NOMO-1 treated with DMSO at 0.1 percent for 48 hours (cell line): Measurements from ENCODE around the gene TLE5.
"Not testable (repeated sequence)": the region's sequence is repeated elsewhere in the genome, so short reads cannot be mapped to it uniquely, and the experiment has no call there.

Experiments
- DNase-seq: peaks from one replicate; lab custom pipeline; 2025; ENCODE audit not compliant: unreplicated experiment; lab: John Stamatoyannopoulos, UW

The TLE5 gene

GRCh38 chr19:3027981-3028304 is 34.4 kb downstream of the TLE5 start:
- no peak for DNase-seq

GRCh38 chr19:3027292-3027691 is 35.0 kb downstream of the TLE5 start:
- no peak for DNase-seq

GRCh38 chr19:3026768-3027167 is 35.5 kb downstream of the TLE5 start:
- no peak for DNase-seq

GRCh38 chr19:3025549-3025886 is 36.8 kb downstream of the TLE5 start:
- DNase-seq: no peak

DNA sequence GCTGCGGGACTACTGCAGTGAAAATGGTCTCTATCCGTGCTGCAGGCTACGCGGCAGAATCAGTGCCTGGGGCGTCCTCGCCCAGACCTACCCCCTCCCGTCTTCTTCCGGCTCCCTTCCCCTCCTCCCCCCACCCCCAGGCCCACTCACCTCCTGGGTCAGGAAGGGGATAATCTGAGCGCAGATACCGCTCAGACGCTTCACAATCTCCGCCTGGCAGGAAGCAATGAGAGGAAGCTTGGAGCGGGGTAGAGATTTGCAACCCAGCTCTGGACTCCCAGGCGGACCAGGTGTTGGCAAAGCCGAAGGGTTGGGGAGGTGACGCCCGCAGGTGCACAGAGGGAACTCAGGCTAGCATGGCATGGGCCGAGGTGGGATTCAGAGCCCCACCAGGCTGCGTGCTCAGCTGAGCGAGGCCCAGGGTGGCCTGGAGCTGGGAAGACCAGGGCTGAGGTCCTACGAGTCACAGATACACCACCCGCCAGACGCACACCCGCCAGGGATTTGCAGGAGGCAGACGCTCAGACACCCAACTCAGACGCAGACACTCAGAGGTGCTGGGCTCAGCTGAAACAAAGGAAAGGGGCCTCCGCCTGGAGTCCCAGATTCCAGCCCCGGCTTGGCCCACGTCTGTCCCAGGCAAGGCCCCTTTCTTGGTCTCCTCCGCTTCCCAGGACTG is 37.3 kb downstream of the TLE5 start:
- no peak for DNase-seq

GRCh38 chr19:3024509-3024869 is 37.8 kb downstream of the TLE5 start:
- DNase-seq: no peak

DNA sequence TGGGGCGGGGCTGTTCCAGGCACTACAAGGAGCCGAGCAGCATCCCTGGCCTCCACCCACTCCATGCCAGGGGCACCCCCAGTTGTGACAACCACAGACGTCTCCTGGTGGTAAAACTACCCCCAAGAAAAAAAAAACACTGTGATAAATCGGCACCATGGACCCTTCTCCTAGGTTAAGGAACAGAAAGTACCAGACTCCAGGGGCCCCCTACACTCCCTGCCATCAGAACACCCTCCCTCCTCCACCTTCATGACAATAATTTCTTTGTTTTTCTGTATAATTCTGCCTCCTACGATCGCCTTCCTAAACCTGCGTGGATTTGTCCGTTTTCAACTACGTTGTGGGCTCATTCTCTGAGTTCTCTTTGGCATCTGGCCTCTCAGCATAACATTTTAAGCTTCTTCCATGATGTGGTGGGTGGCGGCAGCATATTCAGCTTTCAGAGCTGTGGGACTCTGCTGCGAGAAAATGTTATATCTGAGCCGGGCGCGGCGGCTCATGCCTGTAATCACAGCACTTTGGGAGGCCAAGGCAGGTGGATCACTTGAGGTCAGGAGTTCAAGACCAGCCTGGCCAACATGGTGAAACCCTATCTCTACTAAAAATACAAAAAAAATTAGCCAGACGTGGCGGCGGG is 41.9 kb downstream of the TLE5 start:
- DNase-seq: no peak

- DNase-seq: no peak
These were observed 43.0 kb downstream of the TLE5 start for GRCh38 chr19:3019211-3019854.

GRCh38 chr19:3017923-3018322 is 44.4 kb downstream of the TLE5 start:
- DNase-seq: no peak

GRCh38 chr19:3015126-3016057 is 46.9 kb downstream of the TLE5 start:
- DNase-seq: no peak

- DNase-seq: no peak
These were observed 48.2 kb downstream of the TLE5 start for GRCh38 chr19:3014135-3014534.

DNA sequence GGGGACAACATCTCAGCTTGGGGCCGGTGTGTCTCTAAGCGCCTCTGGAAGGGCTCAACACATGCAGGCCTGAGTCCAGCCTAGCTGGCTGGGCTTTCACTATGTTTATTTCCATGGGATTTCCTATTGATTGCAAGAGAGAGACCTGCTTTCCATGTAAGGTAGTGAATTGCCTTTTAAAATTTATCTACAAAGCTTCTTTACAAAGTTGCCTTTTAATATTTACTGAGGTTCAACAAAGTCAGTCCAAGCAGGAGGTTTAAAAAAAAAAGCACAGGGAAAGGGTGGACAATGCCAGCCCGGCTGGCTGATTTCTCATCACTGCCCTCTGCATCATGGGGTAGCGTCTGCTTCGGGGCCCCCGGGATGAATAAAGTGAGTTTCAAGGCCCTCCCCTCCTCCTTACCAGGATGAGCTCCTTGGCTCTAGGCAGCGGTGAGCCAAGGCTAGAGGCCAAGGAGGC is 49.0 kb downstream of the TLE5 start:
- no peak for DNase-seq

- DNase-seq: no peak
These were observed 49.6 kb downstream of the TLE5 start for GRCh38 chr19:3012621-3013262.

DNA sequence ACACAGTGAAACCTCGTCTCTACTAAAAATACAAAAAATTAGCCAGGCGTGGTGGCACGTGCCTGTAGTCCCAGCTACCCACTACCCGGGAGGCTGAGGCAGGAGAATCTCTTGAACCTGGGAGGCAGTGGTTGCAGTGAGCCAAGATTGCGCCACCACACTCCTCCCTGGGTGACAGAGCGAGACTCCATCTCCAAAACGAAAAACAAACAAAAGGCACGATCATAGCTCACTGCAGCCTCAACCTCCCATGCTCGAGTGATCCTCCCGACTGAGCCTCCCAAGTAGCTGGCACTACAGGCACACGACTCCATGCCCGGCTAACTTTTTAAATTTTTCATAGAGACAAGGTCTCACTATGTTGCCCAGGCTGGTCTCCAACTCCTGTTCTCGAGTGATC is 50.2 kb downstream of the TLE5 start:
- DNase-seq: not testable (repeated sequence)

- DNase-seq: no peak
These were observed 51.4 kb downstream of the TLE5 start for GRCh38 chr19:3010871-3011270.

DNA sequence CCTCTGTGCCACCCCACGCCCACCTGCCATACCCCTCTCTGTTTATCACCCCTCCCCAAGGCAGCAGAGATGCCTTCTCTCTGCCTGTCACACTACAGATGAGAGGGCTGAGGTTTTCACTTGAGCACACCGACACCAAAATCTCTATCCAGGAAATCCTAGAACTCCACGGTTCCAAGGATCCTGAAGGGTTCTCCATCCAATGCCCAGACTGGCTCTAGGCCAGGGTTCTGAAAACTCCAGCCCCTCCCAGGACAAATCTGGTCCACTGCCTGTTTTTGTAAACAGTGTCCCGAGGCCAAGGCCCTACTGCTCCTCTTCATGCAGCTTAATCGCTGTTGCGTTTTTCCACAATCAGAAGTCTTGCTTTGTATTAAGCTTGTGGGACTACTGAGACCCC is 53.3 kb downstream of the TLE5 start:
- no peak for DNase-seq

GRCh38 chr19:3007975-3008374 is 54.3 kb downstream of the TLE5 start:
- DNase-seq: no peak

DNA sequence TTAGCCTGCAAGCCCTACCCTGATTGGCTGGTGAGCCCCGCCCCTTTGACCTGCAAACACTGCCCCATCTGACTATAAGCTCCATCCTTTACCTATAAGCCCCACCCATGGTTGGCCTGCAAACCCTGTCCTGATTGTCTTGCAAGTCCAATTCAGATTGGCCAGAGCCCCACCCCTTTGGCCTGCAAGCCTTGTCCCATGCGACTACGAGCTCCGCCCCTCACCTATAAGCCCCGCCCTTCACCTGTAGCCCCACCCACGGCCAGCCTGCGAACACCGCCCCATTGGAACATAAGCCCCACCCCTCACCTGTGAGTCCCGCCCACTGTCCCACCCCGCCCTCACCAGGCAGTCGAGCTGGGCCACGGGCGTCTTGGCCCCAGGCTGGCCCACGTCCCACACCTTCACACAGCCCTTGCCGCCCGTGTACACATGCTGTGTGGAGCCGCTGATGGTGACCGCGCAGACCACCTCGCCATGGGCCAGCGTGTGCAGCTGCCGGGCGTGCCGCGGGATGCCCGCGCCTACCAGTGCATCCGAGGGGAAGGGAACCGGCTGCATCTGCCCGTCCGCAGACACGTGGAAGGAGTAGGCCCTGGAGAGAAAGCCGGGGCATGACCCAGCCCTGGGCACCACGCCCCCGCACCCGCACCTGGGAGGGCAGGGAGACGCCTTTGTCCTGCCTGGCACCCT is 56.1 kb downstream of the TLE5 start:
- no peak for DNase-seq

DNA sequence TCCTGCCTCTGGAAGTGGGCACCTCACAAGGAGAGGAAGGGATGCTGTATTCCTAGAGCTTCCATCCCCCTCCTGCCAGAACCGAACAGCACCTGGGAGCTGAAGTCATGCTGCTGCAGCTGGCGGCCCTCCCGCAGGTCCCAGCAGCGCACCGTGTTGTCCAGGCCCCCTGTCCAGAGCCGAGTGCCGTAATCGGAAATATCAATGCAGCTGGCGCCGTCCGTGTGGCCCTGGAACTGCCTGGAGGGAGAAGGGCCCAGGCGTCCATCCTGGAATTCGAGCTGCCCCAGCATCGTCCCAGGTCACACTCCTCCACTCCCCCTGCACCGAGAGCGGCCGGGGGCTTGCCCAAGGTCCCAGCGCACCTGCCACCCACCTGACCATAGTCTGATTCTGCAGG is 57.0 kb downstream of the TLE5 start:
- no peak for DNase-seq

DNA sequence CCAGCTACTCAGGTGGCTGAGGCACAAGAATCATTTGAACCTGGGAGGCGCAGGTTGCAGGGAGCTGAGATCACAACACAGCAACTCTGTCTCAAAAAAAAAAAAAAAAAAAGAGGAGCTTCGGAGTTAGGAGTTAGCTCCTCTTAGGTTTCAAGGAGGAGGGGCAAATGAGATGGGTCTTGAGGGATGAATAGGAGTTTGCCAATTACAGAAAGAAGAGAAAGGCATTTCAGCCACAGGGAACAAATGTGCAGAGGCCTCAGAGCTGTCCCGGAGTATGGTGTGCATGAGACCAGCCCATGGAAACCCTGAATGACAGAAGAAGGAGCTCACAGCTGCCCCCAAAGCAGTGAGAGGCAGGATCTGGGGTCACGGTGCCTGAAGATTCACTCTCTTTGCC is 57.8 kb downstream of the TLE5 start:
- no peak for DNase-seq

- no peak for DNase-seq
These were observed 59.2 kb downstream of the TLE5 start for GRCh38 chr19:3003046-3003445.
